Measurements from ENCODE around the gene PPP1R27.

- TF ChIP-seq EZH2 (IDR thresholded peaks at IDR 0.05) (no peak), POLR2AphosphoS5 (IDR thresholded peaks at IDR 0.05; ENCODE audit: borderline replicate concordance, low read depth, low read length) (no peak)
Observed at GRCh38 chr17:81819708-81820107, 15.1 kb downstream of the PPP1R27 start.

Measured in SK-N-MC (cell line).